HepG2 (cell line): ENCODE measurements around the gene ESYT3. TPM values are rescaled to one million over a fixed set of nuclear protein-coding genes. Genes with fewer than 3 reads are reported as not detected.

Experiments
- ATAC-seq: fragments of 200-7000 bp; cut with Tn5 transposase; 3 replicates; pipeline ENCODE4 v1.9.1; 2020; ENCODE audit warnings: mild to moderate bottlenecking, moderate library complexity
- BruUV-seq: library from RNA; stranded (reverse); fragments of 400-500 nt; replicated peaks from 2 replicates; lab custom pipeline; 2021; lab: Mats Ljungman, UMichigan
- CTCF ChIA-PET: fragments of 300-600 bp; formaldehyde crosslinking; extraction: SDS; loops from one replicate; lab custom pipeline; 2021; ENCODE audit warnings: low total read pairs, inconsistent platforms, low intra/inter-chr PET ratio; lab: Yijun Ruan, JAX
- POLR2A ChIA-PET: fragments of 350-600 bp; sonication (Branson Sonifier 250); formaldehyde crosslinking; loops from one replicate; lab custom pipeline; 2020; ENCODE audit warnings: antibody characterized with exemption, inconsistent platforms; lab: Yijun Ruan, JAX
- DNase-seq: peaks from one replicate; pipeline ENCODE4 v3.0.0-alpha.2; 2015; ENCODE audit warnings: low spot score
- FAIRE-seq: peaks from 3 replicates; lab custom pipeline; 2011; peaks lifted over from hg19 to GRCh38; lab: Jason Lieb, UNC
- H2AFZ ChIP-seq: one replicate; pipeline ENCODE4 v1.6.1; 2011; ENCODE audit warnings: low read length, inconsistent platforms
- H3K27ac ChIP-seq: fragments of 300-600 bp; 3 replicates; pipeline ENCODE4 v1.8.0; 2011; ENCODE audit warnings: mixed run types, mild to moderate bottlenecking, mixed read lengths, low read length, inconsistent platforms; ENCODE audit not compliant: insufficient read depth; ENCODE audit errors: extremely low read length
- H3K27me3 ChIP-seq, 2 experiments: fragments of 200-600 bp in 1 of 2; 2 replicates in 1 of 2; 3 replicates in 1 of 2; pipeline versions ENCODE4 v1.6.0 to v1.8.0; 2011; ENCODE audit warnings: low read length in 2 of 2, mild to moderate bottlenecking in 2 of 2, moderate library complexity in 2 of 2, inconsistent platforms in 1 of 2; ENCODE audit not compliant: insufficient read depth in 2 of 2, control insufficient read depth in 1 of 2
- H3K36me3 ChIP-seq, 2 experiments: fragments of 200-600 bp in 1 of 2; replicated peaks in 1 of 2; 2 replicates in 1 of 2; 3 replicates in 1 of 2; pipeline versions ENCODE4 v1.5.1 to v1.8.0; 2011; ENCODE audit warnings: low read length in 2 of 2, inconsistent platforms in 1 of 2; ENCODE audit not compliant: insufficient read depth in 2 of 2, control insufficient read depth in 1 of 2
- H3K4me1 ChIP-seq: 2 replicates; pipeline ENCODE4 v1.5.1; 2012; ENCODE audit warnings: low read length, inconsistent platforms; ENCODE audit not compliant: insufficient read depth
- H3K4me2 ChIP-seq: 2 replicates; pipeline ENCODE4 v1.6.0; 2011; ENCODE audit warnings: low read depth, low read length, inconsistent platforms
- H3K4me3 ChIP-seq, 3 experiments: fragments of 200-600 bp in 1 of 3; sonication (generic), shearing (Covaris generic) in 1 of 3; replicated peaks in 1 of 3; 2 replicates each; pipeline ENCODE4 v1.5.1; 2011 to 2016; ENCODE audit warnings: low read length in 3 of 3, inconsistent platforms in 2 of 3, low read depth in 2 of 3, mild to moderate bottlenecking in 2 of 3, control low read depth in 1 of 3, mixed read lengths in 1 of 3; ENCODE audit not compliant: insufficient read depth in 1 of 3
- H3K79me2 ChIP-seq: one replicate; pipeline ENCODE4 v1.6.1; 2011; ENCODE audit warnings: low read length, inconsistent platforms; ENCODE audit not compliant: insufficient read depth
- H3K9ac ChIP-seq: 2 replicates; pipeline ENCODE4 v1.6.0; 2011; ENCODE audit warnings: mild to moderate bottlenecking, low read depth, low read length, inconsistent platforms; ENCODE audit not compliant: insufficient read depth
- H3K9me3 ChIP-seq: 2 replicates; pipeline ENCODE4 v1.5.1; 2012; ENCODE audit warnings: mild to moderate bottlenecking, low read length
- H4K20me1 ChIP-seq: 2 replicates; pipeline ENCODE4 v1.6.0; 2011; ENCODE audit warnings: inconsistent platforms, mild to moderate bottlenecking, low read length, moderate library complexity; ENCODE audit not compliant: insufficient read depth
- ARID3A ChIP-seq: IDR thresholded peaks from 2 replicates; pipeline ENCODE4 v1.6.1; 2012; ENCODE audit warnings: low read depth, low read length, improper control_type of control experiment
- DMAP1 ChIP-seq: IDR thresholded peaks from 2 replicates; pipeline ENCODE4 v1.6.1; 2016
- EP300 ChIP-seq, 3 experiments: sonication (generic) in 1 of 3; formaldehyde crosslinking in 1 of 3; IDR thresholded peaks; 2 replicates each; pipeline versions ENCODE4 v1.5.1 to v1.6.1; 2011 to 2020; ENCODE audit warnings: low read depth in 2 of 3, low read length in 2 of 3, borderline replicate concordance in 1 of 3, improper control_type of control experiment in 1 of 3, mild to moderate bottlenecking in 1 of 3, missing genetic modification reagents in 1 of 3, moderate library complexity in 1 of 3
- GTF3A ChIP-seq: sonication (generic); formaldehyde crosslinking; conservative IDR thresholded peaks from 2 replicates; pipeline ENCODE4 v1.4.0; 2020; ENCODE audit warnings: mild to moderate bottlenecking, missing genetic modification reagents
- MYNN ChIP-seq: sonication (generic); formaldehyde crosslinking; IDR thresholded peaks from 2 replicates; pipeline ENCODE4 v1.4.0; 2020; ENCODE audit warnings: mild to moderate bottlenecking, low read depth, missing genetic modification reagents
- RNF219 ChIP-seq: sonication (generic); formaldehyde crosslinking; IDR thresholded peaks from 2 replicates; pipeline ENCODE4 v1.5.0; 2020; ENCODE audit warnings: mild to moderate bottlenecking, missing genetic modification reagents
- ZEB1 ChIP-seq: IDR thresholded peaks from 2 replicates; pipeline ENCODE4 v1.6.1; 2012; ENCODE audit warnings: mild to moderate bottlenecking, low read depth, inconsistent platforms; ENCODE audit not compliant: insufficient replicate concordance
- ZNF446 ChIP-seq: sonication (generic); formaldehyde crosslinking; IDR thresholded peaks from 2 replicates; pipeline ENCODE4 v1.5.0; 2020; ENCODE audit warnings: mild to moderate bottlenecking, missing genetic modification reagents
- ZNF709 ChIP-seq: sonication (generic); formaldehyde crosslinking; IDR thresholded peaks from 2 replicates; pipeline ENCODE4 v1.5.0; 2020; ENCODE audit warnings: mild to moderate bottlenecking, missing genetic modification reagents
- ZNF749 ChIP-seq: sonication (generic); formaldehyde crosslinking; IDR thresholded peaks from 2 replicates; pipeline ENCODE4 v1.8.0; 2022; ENCODE audit warnings: mild to moderate bottlenecking, missing genetic modification reagents, moderate library complexity, borderline replicate concordance
- WGBS: methylation state at CpG from one replicate; pipeline ENCODE4 v1.1.6; 2017; ENCODE audit warnings: low lambda C conversion rate; 5-methylcytosine and 5-hydroxymethylcytosine counted together
- in situ Hi-C: cut with HindIII; loops from 2 replicates; pipeline ENCODE4 v1.10.0; 2017; ENCODE audit warnings: low pct_unique_long_range_greater_than_20kb; ENCODE audit not compliant: extremely low pct_ligation_motif_present
- intact Hi-C: fragments of 100-400 bp; cut with micrococcal nuclease; formaldehyde crosslinking; loops from one replicate; pipeline ENCODE4 v1.10.0; 2022; ENCODE audit not compliant: unreplicated experiment
- polyA plus RNA-seq, 8 experiments: library from polyadenylated mRNA; depleted of rRNA in 3 of 8; stranded (reverse) in 7 of 8; unstranded in 1 of 8; fragments of >200 nt; fragmentation: Illumina TruSeq in 4 of 8; extraction: Trizol in 4 of 8; gene quantifications; 2 replicates each; pipeline versions ENCODE4 v1.2.1 to v1.2.3, GENCODE V29; 2011 to 2016; ENCODE audit warnings: low read depth in 4 of 8, missing spikeins in 1 of 8, mixed read lengths in 1 of 8; ENCODE audit not compliant: insufficient read depth in 1 of 8
- total RNA-seq, 5 experiments: library from RNA; depleted of rRNA; stranded (reverse); fragments of >200 nt; fragmentation: Illumina TruSeq; extraction: Trizol; gene quantifications; 2 replicates each; pipeline ENCODE4 v1.2.3, GENCODE V29; 2016; ENCODE audit warnings: low read depth in 1 of 5
- TF ChIP-seq, protein P1 (sequence below): sonication (generic); formaldehyde crosslinking; IDR thresholded peaks from 2 replicates; pipeline ENCODE4 v1.8.0; 2022; ENCODE audit warnings: missing genetic modification reagents, mild to moderate bottlenecking, inconsistent platforms, borderline replicate concordance
- TF ChIP-seq, protein P2 (sequence below): sonication (generic); formaldehyde crosslinking; IDR thresholded peaks from 2 replicates; pipeline ENCODE4 v1.4.0; 2020; ENCODE audit warnings: mild to moderate bottlenecking, low read depth, missing genetic modification reagents
- TF ChIP-seq, protein P3 (sequence below): sonication (generic); formaldehyde crosslinking; IDR thresholded peaks from 2 replicates; pipeline ENCODE4 v1.4.0; 2020; ENCODE audit warnings: missing genetic modification reagents

ESYT3 gene
- total and polyA plus RNA-seq, 2 of the 13 experiments (the other 11 are each of a cell fraction or from before 2014, with no cell fraction given), result 1.5 to 4.1 TPM

DNA sequence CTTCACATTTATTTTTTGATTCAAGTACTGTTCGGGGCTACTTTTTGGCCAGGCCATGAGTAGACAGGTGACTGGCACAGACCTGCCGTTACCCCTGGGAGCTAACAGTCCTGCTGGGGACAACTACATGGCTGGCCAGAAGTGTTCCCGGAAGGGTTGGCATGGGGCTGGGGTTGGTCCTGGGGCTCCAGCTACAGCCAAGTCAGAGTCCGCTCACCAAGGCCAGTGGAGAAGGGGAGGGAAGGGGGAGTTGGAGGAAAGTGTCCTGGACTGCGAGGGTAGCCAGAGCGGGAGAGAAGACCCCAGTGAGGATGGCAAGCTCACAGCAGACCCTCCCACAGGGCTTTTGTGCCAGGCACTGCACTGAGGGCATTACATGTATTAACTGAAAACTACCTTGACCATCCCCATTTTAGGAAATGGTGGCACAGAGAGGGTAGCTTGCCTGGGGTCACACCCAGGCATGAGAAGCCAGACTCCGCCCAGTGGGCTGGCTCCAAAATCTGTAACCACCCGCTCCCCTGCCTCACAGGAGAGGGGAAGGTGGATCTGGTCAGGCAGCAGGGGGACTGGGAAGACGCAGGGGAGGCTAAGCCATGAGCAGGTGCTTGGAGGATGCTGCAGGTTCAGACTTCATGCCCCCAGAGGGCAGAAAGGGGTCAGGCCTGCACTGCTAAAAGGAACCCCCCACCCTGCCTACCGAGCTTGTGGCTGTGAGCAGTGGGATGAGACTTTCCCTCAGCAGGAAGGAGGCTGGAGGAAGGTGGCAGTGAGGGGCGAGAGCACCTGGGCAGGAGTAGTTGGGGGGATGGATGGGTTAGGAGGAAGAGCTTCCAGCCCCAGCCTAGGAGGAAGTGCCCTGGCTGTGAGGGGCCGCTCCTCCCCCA is 38.3 kb upstream of the ESYT3 start:
- POLR2A ChIA-PET, result no interaction called here
- no peak overlapping the region for H3K9ac ChIP-seq
- no peak for ATAC-seq
- 95% methylated on average over 10 of the region's 12 CpGs for WGBS
- H3K4me2 ChIP-seq, result no peak overlapping the region
- no peaks in the 10 kb centered on the region for H3K27me3 ChIP-seq
- no peaks in the 10 kb centered on the region for H4K20me1 ChIP-seq
- in situ Hi-C loops, result loop anchor here (5.0 kb wide), 1 partner anchor 49 kb away; the partner anchor contains the start of gene MRAS
- peaks cover 35% of the 10 kb centered on the region for H3K4me1 ChIP-seq
- H3K4me3 ChIP-seq, result no peak overlapping the region
- no peak overlapping the region for H2AFZ ChIP-seq
- BruUV-seq, result no TSS peak
- H3K9me3 ChIP-seq, result no peaks in the 10 kb centered on the region
- H3K36me3 ChIP-seq, result no peaks in the 10 kb centered on the region
- FAIRE-seq, result no peak
- CTCF ChIA-PET, result no interaction called here
- no peak overlapping the region for H3K27ac ChIP-seq
- no peak for DNase-seq
- intact Hi-C loops, result loop anchor here (5.0 kb wide), 2 partner anchors 34 to 64 kb away; no protein-coding TSS in a partner anchor
- H3K79me2 ChIP-seq, result no peaks in the 10 kb centered on the region
- TF ChIP-seq MYNN, result no peak
- no peak for TF ChIP-seq ZEB1
- TF ChIP-seq GTF3A (CRISPR knock-in tag), result no peak
- TF ChIP-seq RNF219 (CRISPR knock-in tag), result no peak
- TF ChIP-seq ZNF749, result no peak
- TF ChIP-seq, protein P1, sequence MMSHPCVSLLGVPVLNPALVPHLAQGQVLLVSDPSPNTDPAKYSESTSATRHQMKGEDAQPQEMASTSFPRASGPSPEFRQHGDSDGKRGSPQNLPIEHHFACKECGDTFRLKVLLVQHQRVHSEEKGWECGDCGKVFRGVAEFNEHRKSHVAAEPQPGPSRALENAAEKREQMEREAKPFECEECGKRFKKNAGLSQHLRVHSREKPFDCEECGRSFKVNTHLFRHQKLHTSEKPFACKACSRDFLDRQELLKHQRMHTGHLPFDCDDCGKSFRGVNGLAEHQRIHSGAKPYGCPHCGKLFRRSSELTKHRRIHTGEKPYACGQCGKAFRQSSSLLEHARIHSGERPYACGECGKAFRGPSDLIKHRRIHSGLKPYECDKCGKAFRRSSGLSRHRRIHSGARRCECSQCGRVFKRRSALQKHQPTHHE (CRISPR knock-in tag), result no peak
- no peak for TF ChIP-seq EP300 (IDR thresholded peaks at IDR 0.05; ENCODE audit: low read depth in 2 of 2, low read length in 2 of 2)
- TF ChIP-seq EP300 (CRISPR knock-in tag; IDR thresholded peaks at IDR 0.05; ENCODE audit: borderline replicate concordance), result no peak
- TF ChIP-seq, protein P2, sequence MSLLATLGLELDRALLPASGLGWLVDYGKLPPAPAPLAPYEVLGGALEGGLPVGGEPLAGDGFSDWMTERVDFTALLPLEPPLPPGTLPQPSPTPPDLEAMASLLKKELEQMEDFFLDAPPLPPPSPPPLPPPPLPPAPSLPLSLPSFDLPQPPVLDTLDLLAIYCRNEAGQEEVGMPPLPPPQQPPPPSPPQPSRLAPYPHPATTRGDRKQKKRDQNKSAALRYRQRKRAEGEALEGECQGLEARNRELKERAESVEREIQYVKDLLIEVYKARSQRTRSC (CRISPR knock-in tag), result no peak
- no peak for TF ChIP-seq ZNF709 (CRISPR knock-in tag)
- TF ChIP-seq, protein P3, sequence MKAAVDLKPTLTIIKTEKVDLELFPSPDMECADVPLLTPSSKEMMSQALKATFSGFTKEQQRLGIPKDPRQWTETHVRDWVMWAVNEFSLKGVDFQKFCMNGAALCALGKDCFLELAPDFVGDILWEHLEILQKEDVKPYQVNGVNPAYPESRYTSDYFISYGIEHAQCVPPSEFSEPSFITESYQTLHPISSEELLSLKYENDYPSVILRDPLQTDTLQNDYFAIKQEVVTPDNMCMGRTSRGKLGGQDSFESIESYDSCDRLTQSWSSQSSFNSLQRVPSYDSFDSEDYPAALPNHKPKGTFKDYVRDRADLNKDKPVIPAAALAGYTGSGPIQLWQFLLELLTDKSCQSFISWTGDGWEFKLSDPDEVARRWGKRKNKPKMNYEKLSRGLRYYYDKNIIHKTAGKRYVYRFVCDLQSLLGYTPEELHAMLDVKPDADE, result no peak
- no peak for TF ChIP-seq DMAP1
- no peak for TF ChIP-seq ARID3A
- no peak for TF ChIP-seq ZNF446 (CRISPR knock-in tag)
